GM12872 (cell line): ENCODE data around the gene RNF126.

Experiments used
- TF ChIP-seq, protein P1 (sequence below): IDR thresholded peaks from 3 replicates; pipeline ENCODE4 v1.5.1; 2011; ENCODE audit warnings: low read depth, mild to moderate bottlenecking, low read length, moderate library complexity; ENCODE audit not compliant: insufficient read depth

RNF126 gene

DNA sequence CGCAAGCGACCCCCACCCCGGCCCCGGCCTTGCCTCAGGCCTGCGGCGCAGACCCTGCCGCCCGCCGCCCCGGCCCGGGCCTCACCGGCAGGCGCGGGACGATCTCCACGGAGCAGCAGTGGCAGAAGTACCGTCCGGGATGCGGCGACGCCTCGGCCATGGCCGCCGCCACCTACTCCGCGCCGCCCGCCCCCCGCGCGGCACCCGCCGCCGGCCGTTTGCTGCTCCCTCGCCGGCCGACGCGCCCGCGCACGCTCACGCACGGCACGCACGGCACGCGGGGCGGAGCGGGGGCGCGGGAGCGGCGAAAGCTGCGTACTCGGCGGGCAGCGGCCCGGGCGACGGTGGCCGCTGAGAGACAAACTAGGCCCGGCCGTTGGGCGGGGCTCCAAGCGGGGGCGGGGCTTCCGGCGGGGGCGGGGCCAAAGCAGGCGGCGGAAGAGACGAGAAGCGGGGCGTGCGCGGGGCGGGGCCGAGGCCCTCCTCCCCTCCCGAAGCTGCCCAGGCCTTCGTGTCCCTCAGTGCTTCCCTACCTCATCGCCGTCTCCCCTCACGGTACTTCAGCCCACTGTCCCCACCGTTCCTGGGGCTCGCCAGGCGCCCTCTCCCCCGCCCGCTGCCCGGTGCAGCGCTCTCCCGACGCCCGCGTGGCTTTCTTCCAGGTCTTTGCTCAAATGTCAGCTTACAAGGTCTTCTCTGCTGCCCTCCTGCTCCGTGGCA, at the start of gene RNF126:
RNF126 (minus strand) TSS at position 253 of the 720 bp plus-strand sequence; CDS start at position 160, 93 bp downstream.
- TF ChIP-seq, protein P1, sequence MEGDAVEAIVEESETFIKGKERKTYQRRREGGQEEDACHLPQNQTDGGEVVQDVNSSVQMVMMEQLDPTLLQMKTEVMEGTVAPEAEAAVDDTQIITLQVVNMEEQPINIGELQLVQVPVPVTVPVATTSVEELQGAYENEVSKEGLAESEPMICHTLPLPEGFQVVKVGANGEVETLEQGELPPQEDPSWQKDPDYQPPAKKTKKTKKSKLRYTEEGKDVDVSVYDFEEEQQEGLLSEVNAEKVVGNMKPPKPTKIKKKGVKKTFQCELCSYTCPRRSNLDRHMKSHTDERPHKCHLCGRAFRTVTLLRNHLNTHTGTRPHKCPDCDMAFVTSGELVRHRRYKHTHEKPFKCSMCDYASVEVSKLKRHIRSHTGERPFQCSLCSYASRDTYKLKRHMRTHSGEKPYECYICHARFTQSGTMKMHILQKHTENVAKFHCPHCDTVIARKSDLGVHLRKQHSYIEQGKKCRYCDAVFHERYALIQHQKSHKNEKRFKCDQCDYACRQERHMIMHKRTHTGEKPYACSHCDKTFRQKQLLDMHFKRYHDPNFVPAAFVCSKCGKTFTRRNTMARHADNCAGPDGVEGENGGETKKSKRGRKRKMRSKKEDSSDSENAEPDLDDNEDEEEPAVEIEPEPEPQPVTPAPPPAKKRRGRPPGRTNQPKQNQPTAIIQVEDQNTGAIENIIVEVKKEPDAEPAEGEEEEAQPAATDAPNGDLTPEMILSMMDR: no peak

GRCh38 chr19:711254-711653, 48.2 kb upstream of the RNF126 start:
- TF ChIP-seq, protein P1: no peak

- TF ChIP-seq, protein P1: no peak
These were observed 47.8 kb upstream of the RNF126 start for GRCh38 chr19:710767-711166.

DNA sequence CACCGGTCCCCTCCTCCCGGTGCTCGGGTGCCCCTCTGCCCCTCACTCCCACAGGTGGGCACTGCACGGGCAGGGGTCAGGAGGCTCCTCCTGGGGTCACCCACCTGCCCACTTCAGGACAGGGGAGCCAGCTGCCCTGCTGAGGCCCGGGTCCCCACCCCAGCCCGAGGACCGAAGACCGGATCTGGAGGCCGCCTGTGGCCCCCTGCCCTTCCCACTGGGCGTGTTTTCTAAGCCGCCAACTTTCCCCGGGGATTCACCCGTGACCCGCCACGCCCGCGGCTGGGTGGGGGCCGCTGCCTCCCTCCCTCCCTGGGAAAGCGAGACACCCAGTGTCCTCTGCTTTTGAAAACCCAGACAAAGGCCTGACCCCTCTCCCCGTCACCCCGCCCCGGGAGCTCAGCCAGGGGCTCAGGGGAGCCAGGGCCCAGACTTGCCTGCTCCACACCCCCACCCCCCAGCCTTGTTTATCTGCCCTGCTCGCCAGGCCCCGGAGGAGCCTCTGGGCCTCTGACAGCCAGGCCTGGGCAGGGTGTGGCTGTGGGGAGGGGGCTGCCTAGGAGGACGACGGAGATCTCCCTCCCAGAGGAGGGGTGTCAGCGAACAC, 47.1 kb upstream of the RNF126 start:
- TF ChIP-seq, protein P1: no peak

- TF ChIP-seq, protein P1: no peak
These were observed 46.4 kb upstream of the RNF126 start for GRCh38 chr19:709196-709964.

DNA sequence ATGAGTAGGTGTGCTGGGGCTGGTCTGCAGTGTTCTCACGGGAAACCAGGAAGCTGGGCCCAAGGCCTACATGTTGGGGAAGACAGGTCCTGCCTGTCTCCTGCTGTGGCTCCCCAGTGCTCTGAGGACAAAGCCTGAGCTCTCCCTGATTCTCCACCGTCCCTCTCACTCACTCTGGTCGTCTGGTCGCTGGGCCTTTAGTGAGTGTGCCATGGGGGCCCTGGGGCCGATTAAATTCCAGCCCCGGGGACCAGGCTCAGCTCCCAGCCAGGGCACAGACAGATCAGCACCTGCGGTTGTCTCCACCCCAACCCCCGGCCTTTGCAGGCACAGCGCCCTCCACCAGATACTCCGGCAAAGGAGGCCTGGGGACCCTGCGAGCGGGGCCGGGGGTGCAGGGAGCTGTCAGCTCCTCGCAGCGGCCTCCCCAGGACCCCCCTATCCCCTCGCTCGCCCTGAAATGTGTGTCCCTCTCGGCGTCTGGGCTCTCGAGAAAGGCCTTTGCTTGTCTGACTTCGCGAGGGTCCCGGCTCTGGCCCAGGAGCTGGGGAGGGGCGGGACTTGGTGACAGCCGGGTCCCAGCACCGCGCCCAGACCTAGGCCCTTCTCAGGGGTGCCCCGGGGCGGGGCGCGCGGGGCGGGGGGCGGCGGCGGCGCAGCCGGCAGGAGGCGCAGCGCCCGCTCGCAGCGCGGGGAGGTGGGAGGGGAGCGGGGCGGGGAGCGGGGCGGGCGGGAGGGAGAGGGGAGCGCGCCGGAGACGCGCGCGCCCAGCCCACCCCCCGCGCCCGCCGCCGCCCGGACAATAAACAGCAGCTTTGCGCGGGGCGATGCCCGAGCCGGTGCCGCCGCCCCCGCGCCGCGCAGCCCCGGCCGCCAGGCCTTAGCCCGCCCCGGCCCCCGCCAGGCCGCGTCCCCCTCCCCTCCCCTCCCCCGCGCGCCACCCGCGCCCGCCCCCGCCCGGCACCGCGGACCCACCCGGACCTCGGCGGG, 45.4 kb upstream of the RNF126 start, which contains the start of gene PALM:
PALM (plus strand) TSS at position 782 of the 990 bp plus-strand sequence. CDS start 212 bp downstream, outside the sequence.
- TF ChIP-seq, protein P1: no peak
